SK-N-MC (cell line): Measurements from ENCODE around the gene DAAM1.

ENCODE experiments used
- EZH2 ChIP-seq: fragments of 200-600 bp; sonication (generic); IDR thresholded peaks from one replicate; pipeline ENCODE4 v1.6.1; 2017; ENCODE audit warnings: antibody characterized with exemption
- FOXP2 ChIP-seq: optimal IDR thresholded peaks from 2 replicates; pipeline ENCODE3; 2011; ENCODE audit warnings: mild to moderate bottlenecking, moderate library complexity; ENCODE audit not compliant: insufficient read depth; ENCODE audit errors: extremely low read length, control extremely low read depth
- POLR2AphosphoS5 ChIP-seq: IDR thresholded peaks from 2 replicates; pipeline ENCODE4 v1.6.1; 2012; ENCODE audit warnings: mild to moderate bottlenecking, low read depth, low read length, borderline replicate concordance

GRCh38 chr14:59221568-59221967 is 33.1 kb downstream of the DAAM1 start:
- no peak for TF ChIP-seq EZH2
- no peak for TF ChIP-seq POLR2AphosphoS5
- no peak for TF ChIP-seq FOXP2
